H1 (cell line): ENCODE measurements around the gene KIAA1755. TPM values are rescaled to one million over a fixed set of nuclear protein-coding genes. Genes with fewer than 3 reads are reported as not detected.

Source experiments
- CTCF ChIA-PET: fragments of 300-600 bp; sonication (Branson Sonifier 250); formaldehyde crosslinking; loops from one replicate; lab custom pipeline; 2021; ENCODE audit not compliant: partially characterized antibody; lab: Charles Lee
- POLR2A ChIA-PET: fragments of 300-600 bp; sonication (Branson Sonifier 250); formaldehyde crosslinking; loops from one replicate; lab custom pipeline; 2021; ENCODE audit warnings: inconsistent platforms; ENCODE audit not compliant: partially characterized antibody; lab: Charles Lee
- DNase-seq, 2 experiments: peaks; one replicate each; pipeline versions ENCODE4 v3.0.0 to v3.0.0-alpha.2; 2010 to 2022; ENCODE audit warnings: low spot score in 2 of 2, low read depth in 1 of 2, mixed read lengths in 1 of 2
- FAIRE-seq: peaks from 2 replicates; lab custom pipeline; 2011; peaks lifted over from hg19 to GRCh38; lab: Jason Lieb, UNC
- H2AFZ ChIP-seq: 2 replicates; pipeline ENCODE4 v1.8.1; 2012; ENCODE audit warnings: low read length, inconsistent platforms
- H2AK5ac ChIP-seq: 2 replicates; pipeline ENCODE4 v1.6.1; 2013; ENCODE audit warnings: low read depth, low read length
- H2BK120ac ChIP-seq: replicated peaks from 2 replicates; pipeline ENCODE3; 2013; ENCODE audit warnings: low read depth, low read length, inconsistent platforms
- H2BK12ac ChIP-seq: 2 replicates; pipeline ENCODE4 v1.6.1; 2013; ENCODE audit warnings: low read depth, low read length
- H2BK15ac ChIP-seq: 2 replicates; pipeline ENCODE4 v1.6.1; 2013; ENCODE audit warnings: low read length
- H2BK20ac ChIP-seq: 2 replicates; pipeline ENCODE4 v1.6.1; 2013; ENCODE audit warnings: low read length
- H2BK5ac ChIP-seq: 2 replicates; pipeline ENCODE4 v1.6.1; 2013; ENCODE audit warnings: low read depth, low read length
- H3K14ac ChIP-seq: 2 replicates; pipeline ENCODE4 v1.6.1; 2013; ENCODE audit warnings: inconsistent platforms; ENCODE audit not compliant: insufficient read length
- H3K18ac ChIP-seq: 2 replicates; pipeline ENCODE4 v1.6.1; 2013; ENCODE audit warnings: low read length; ENCODE audit errors: extremely low read depth
- H3K23ac ChIP-seq: 2 replicates; pipeline ENCODE4 v1.6.1; 2013; ENCODE audit warnings: inconsistent platforms; ENCODE audit not compliant: insufficient read length
- H3K23me2 ChIP-seq: 2 replicates; pipeline ENCODE4 v1.6.1; 2013; ENCODE audit warnings: low read depth, low read length
- H3K27ac ChIP-seq: 2 replicates; pipeline ENCODE4 v1.6.1; 2011; ENCODE audit warnings: low read depth, low read length, inconsistent platforms
- H3K27me3 ChIP-seq, 4 experiments: replicated peaks in 1 of 4; 1 replicate in 1 of 4; 2 replicates in 3 of 4; pipeline versions ENCODE4 v1.6.1 to v1.8.1; 2011 to 2013; ENCODE audit warnings: low read length in 3 of 4, mild to moderate bottlenecking in 3 of 4, inconsistent platforms in 2 of 4, mixed read lengths in 2 of 4, moderate library complexity in 1 of 4; ENCODE audit not compliant: control insufficient read depth in 3 of 4, insufficient read depth in 3 of 4; ENCODE audit errors: extremely low read depth in 1 of 4
- H3K36me3 ChIP-seq, 4 experiments: 2 replicates each; pipeline versions ENCODE4 v1.6.1 to v1.8.1; 2011 to 2013; ENCODE audit warnings: mild to moderate bottlenecking in 4 of 4, low read length in 3 of 4, moderate library complexity in 2 of 4, control low read depth in 1 of 4, inconsistent platforms in 1 of 4; ENCODE audit not compliant: insufficient read depth in 4 of 4, control insufficient read depth in 2 of 4
- H3K4ac ChIP-seq: replicated peaks from 2 replicates; pipeline ENCODE3; 2013; ENCODE audit warnings: low read length, low read depth, mixed read lengths, inconsistent platforms; ENCODE audit not compliant: insufficient read length
- H3K4me1 ChIP-seq, 4 experiments: replicated peaks in 1 of 4; 1 replicate in 1 of 4; 2 replicates in 3 of 4; pipeline versions ENCODE4 v1.6.1 to v1.8.1; 2011 to 2013; ENCODE audit warnings: low read length in 3 of 4, inconsistent platforms in 2 of 4, mixed read lengths in 1 of 4; ENCODE audit not compliant: insufficient read depth in 4 of 4, control insufficient read depth in 3 of 4
- H3K4me2 ChIP-seq, 2 experiments: 2 replicates each; pipeline versions ENCODE4 v1.6.1 to v1.8.1; 2011 to 2013; ENCODE audit warnings: low read depth in 2 of 2, low read length in 2 of 2, control low read depth in 1 of 2, inconsistent platforms in 1 of 2, mild to moderate bottlenecking in 1 of 2; ENCODE audit not compliant: insufficient read depth in 1 of 2
- H3K4me3 ChIP-seq, 4 experiments: fragments of 200-600, 300-600 bp in 1 of 4; sonication (generic), shearing (Covaris generic), sonication (Bioruptor Twin) in 1 of 4; 2 replicates each; pipeline versions ENCODE4 v1.5.1 to v1.8.1; 2011 to 2016; ENCODE audit warnings: low read length in 4 of 4, low read depth in 3 of 4, control low read depth in 2 of 4, inconsistent platforms in 2 of 4, mild to moderate bottlenecking in 2 of 4, mixed read lengths in 1 of 4, moderate library complexity in 1 of 4; ENCODE audit not compliant: insufficient read depth in 2 of 4; ENCODE audit errors: extremely low read depth in 1 of 4
- H3K56ac ChIP-seq: replicated peaks from 2 replicates; pipeline ENCODE3; 2013; ENCODE audit warnings: low read depth, mild to moderate bottlenecking, mixed read lengths, low read length, inconsistent platforms; ENCODE audit not compliant: insufficient read length
- H3K79me1 ChIP-seq: 2 replicates; pipeline ENCODE4 v1.6.1; 2013; ENCODE audit warnings: low read depth, low read length, control low read depth
- H3K79me2 ChIP-seq, 2 experiments: 2 replicates each; pipeline versions ENCODE4 v1.6.1 to v1.8.1; 2012 to 2013; ENCODE audit warnings: low read length in 2 of 2, mild to moderate bottlenecking in 2 of 2, inconsistent platforms in 1 of 2; ENCODE audit not compliant: insufficient read depth in 2 of 2, control insufficient read depth in 1 of 2
- H3K9ac ChIP-seq, 4 experiments: replicated peaks in 1 of 4; 1 replicate in 1 of 4; 2 replicates in 3 of 4; pipeline versions ENCODE4 v1.6.1 to v1.8.1; 2011 to 2013; ENCODE audit warnings: low read depth in 3 of 4, low read length in 3 of 4, control low read depth in 2 of 4, mild to moderate bottlenecking in 2 of 4, moderate library complexity in 2 of 4, inconsistent platforms in 1 of 4; ENCODE audit errors: extremely low read depth in 1 of 4
- H3K9me3 ChIP-seq, 2 experiments: 2 replicates each; pipeline versions ENCODE4 v1.6.1 to v1.8.1; 2012 to 2013; ENCODE audit warnings: mild to moderate bottlenecking in 2 of 2, moderate library complexity in 2 of 2, control low read depth in 1 of 2, inconsistent platforms in 1 of 2, low read depth in 1 of 2, low read length in 1 of 2, mixed read lengths in 1 of 2; ENCODE audit not compliant: insufficient read depth in 2 of 2
- H4K20me1 ChIP-seq, 2 experiments: replicated peaks in 1 of 2; 2 replicates each; pipeline versions ENCODE3 to v1.8.1; 2011 to 2013; ENCODE audit warnings: inconsistent platforms in 2 of 2, low read length in 2 of 2, mild to moderate bottlenecking in 1 of 2; ENCODE audit not compliant: insufficient read depth in 2 of 2, control insufficient read depth in 1 of 2
- H4K5ac ChIP-seq: 2 replicates; pipeline ENCODE4 v1.6.1; 2013; ENCODE audit warnings: low read length, low read depth, mixed read lengths, inconsistent platforms; ENCODE audit not compliant: insufficient read length
- H4K8ac ChIP-seq: 2 replicates; pipeline ENCODE4 v1.8.0; 2013; ENCODE audit warnings: mild to moderate bottlenecking, moderate library complexity, low read length, inconsistent platforms; ENCODE audit not compliant: insufficient read depth; ENCODE audit errors: extremely low read depth
- H4K91ac ChIP-seq: replicated peaks from 2 replicates; pipeline ENCODE3; 2013; ENCODE audit warnings: low read length, mixed read lengths, inconsistent platforms; ENCODE audit not compliant: insufficient read length
- ATF2 ChIP-seq: IDR thresholded peaks from 2 replicates; pipeline ENCODE4 v1.6.1; 2012; ENCODE audit warnings: low read length, inconsistent platforms
- CBX5 ChIP-seq: fragments of 300-800, 300-1000 bp; sonication (generic); IDR thresholded peaks from 2 replicates; pipeline ENCODE4 v1.7.1; 2016; ENCODE audit warnings: antibody characterized with exemption, low read length, low read depth
- E2F6 ChIP-seq: IDR thresholded peaks from 2 replicates; pipeline ENCODE4 v1.6.1; 2012; ENCODE audit warnings: inconsistent platforms
- KDM1A ChIP-seq: fragments of 200-600, 300-600 bp; sonication (generic); IDR thresholded peaks from 2 replicates; pipeline ENCODE4 v1.7.1; 2016; ENCODE audit warnings: mild to moderate bottlenecking, low read length, borderline replicate concordance
- KDM4A ChIP-seq: IDR thresholded peaks from one replicate; pipeline ENCODE4 v1.7.1; 2012; ENCODE audit warnings: low read depth, mild to moderate bottlenecking, moderate library complexity, low read length, inconsistent platforms; ENCODE audit not compliant: severe bottlenecking
- MAFK ChIP-seq: IDR thresholded peaks from 2 replicates; pipeline ENCODE4 v1.6.1; 2012; ENCODE audit warnings: low read depth, mild to moderate bottlenecking, improper control_type of control experiment, low read length
- MAX ChIP-seq: IDR thresholded peaks from 2 replicates; pipeline ENCODE4 v1.6.1; 2012; ENCODE audit warnings: inconsistent platforms
- RAD21 ChIP-seq, 2 experiments: IDR thresholded peaks in 1 of 2; conservative IDR thresholded peaks in 1 of 2; 2 replicates each; pipeline ENCODE4 v1.6.1; 2011; ENCODE audit warnings: low read depth in 2 of 2, low read length in 2 of 2, improper control_type of control experiment in 1 of 2, inconsistent platforms in 1 of 2, mild to moderate bottlenecking in 1 of 2, moderate library complexity in 1 of 2
- SIN3A ChIP-seq, 2 experiments: IDR thresholded peaks in 1 of 2; conservative IDR thresholded peaks in 1 of 2; 2 replicates each; pipeline ENCODE4 v1.6.1; 2011 to 2012; ENCODE audit warnings: low read length in 2 of 2, improper control_type of control experiment in 1 of 2, low read depth in 1 of 2, mild to moderate bottlenecking in 1 of 2
- TAF1 ChIP-seq: IDR thresholded peaks from 2 replicates; pipeline ENCODE4 v1.6.1; 2011; ENCODE audit warnings: mild to moderate bottlenecking, low read depth, low read length
- WGBS, 2 experiments: shearing (Covaris generic) in 1 of 2; methylation state at CpG; one replicate each; pipeline versions ENCODE4 v1.1.6 to v1.1.7; 2013 to 2015; ENCODE audit warnings: low lambda C conversion rate in 2 of 2, mixed read lengths in 2 of 2, inconsistent platforms in 1 of 2, low coverage in 1 of 2, missing lambda C conversion rate in 1 of 2; ENCODE audit not compliant: insufficient replicate concordance in 2 of 2, insufficient coverage in 1 of 2, insufficient read length in 1 of 2; ENCODE audit errors: extremely low coverage in 1 of 2, missing lambda C conversion rate in 1 of 2; 5-methylcytosine and 5-hydroxymethylcytosine counted together
- polyA plus RNA-seq, 7 experiments: library from polyadenylated mRNA; depleted of rRNA in 3 of 7; stranded (reverse) in 5 of 7; unstranded in 2 of 7; fragments of >200 nt in 5 of 7; fragments of 200-250 nt in 2 of 7; gene quantifications; 1 replicate in 5 of 7; 2 replicates in 1 of 7; 4 replicates in 1 of 7; pipeline versions ENCODE4 v1.2.1 to v1.2.3, GENCODE V29; 2011 to 2013; ENCODE audit warnings: missing spikeins in 2 of 7, mixed read lengths in 2 of 7
- total RNA-seq: library from RNA; stranded (reverse); fragmentation: NEBNext Ultra II Directional; extraction: Animal tissue kit (Norgen Biotek cat#: 25700); gene quantifications from 2 replicates; pipeline ENCODE4 v1.2.1, GENCODE V29; 2021

Gene KIAA1755
- total and polyA plus RNA-seq, 2 of the 8 experiments (the other 6 are each of a cell fraction or from before 2014, with no cell fraction given) = 0.23 TPM; not detected in 1

GRCh38 chr20:38194971-38195504, 65.5 kb downstream of the KIAA1755 start:
- Histone ChIP-seq H3K36me3 (no peaks in the 10 kb centered on the region), H3K4ac (no peak overlapping the region), H3K18ac (no peak overlapping the region), H3K4me2 (no peak overlapping the region), H3K79me1 (no peaks in the 10 kb centered on the region), H2AK5ac (no peak overlapping the region), H3K56ac (no peak overlapping the region), H2BK15ac (no peak overlapping the region), H2BK120ac (no peak overlapping the region), H3K23ac (no peak overlapping the region), H2AFZ (no peak overlapping the region), H3K27me3 (no peaks in the 10 kb centered on the region), H4K20me1 (no peaks in the 10 kb centered on the region), H4K8ac (no peak overlapping the region), H3K9me3 (no peaks in the 10 kb centered on the region), H3K9ac (no peak overlapping the region), H2BK12ac (no peak overlapping the region), H4K91ac (no peak overlapping the region), H3K27ac (no peak overlapping the region), H3K23me2 (peaks cover 2% of the 10 kb centered on the region; the same call in 1 of the 2 replicates), H3K4me1 (no peaks in the 10 kb centered on the region), H2BK5ac (no peak overlapping the region), H4K5ac (no peak overlapping the region), H3K4me3 (no peak overlapping the region), H3K79me2 (no peaks in the 10 kb centered on the region), H3K14ac (no peak overlapping the region), H2BK20ac (no peak overlapping the region)
- POLR2A ChIA-PET = interaction anchor here (0.6 to 1.2 kb wide), 2 partner anchors 122 to 1369 kb away, joined by 3 read pairs; no protein-coding TSS in a partner anchor
- DNase-seq (no peak), FAIRE-seq (no peak)
- CTCF ChIA-PET = interaction anchor here (1.1 to 8.5 kb wide), 4 partner anchors 21 to 81 kb away, joined by 3 to 64 read pairs (median 5); no protein-coding TSS in a partner anchor
- 82% methylated on average over 5 of the region's 5 CpGs; no CpG with 5 or more reads in 1 of the 2 experiments for WGBS, 2 experiments
- TF ChIP-seq MAFK (no peak), RAD21 (IDR thresholded peaks at IDR 0.05 in 1 of 2, conservative IDR thresholded peaks at IDR 0.05 in 1 of 2; ENCODE audit: low read depth in 2 of 2, low read length in 2 of 2) (no peak), SIN3A (conservative IDR thresholded peaks at IDR 0.05 in 1 of 2, IDR thresholded peaks at IDR 0.05 in 1 of 2; ENCODE audit: low read depth in 1 of 2, low read length in 2 of 2) (no peak), MAX (no peak), KDM4A (no peak), CBX5 (no peak), KDM1A (no peak), TAF1 (no peak), E2F6 (no peak), ATF2 (no peak)
